Measurements from ENCODE around the gene DMD.

Gene DMD

DNA sequence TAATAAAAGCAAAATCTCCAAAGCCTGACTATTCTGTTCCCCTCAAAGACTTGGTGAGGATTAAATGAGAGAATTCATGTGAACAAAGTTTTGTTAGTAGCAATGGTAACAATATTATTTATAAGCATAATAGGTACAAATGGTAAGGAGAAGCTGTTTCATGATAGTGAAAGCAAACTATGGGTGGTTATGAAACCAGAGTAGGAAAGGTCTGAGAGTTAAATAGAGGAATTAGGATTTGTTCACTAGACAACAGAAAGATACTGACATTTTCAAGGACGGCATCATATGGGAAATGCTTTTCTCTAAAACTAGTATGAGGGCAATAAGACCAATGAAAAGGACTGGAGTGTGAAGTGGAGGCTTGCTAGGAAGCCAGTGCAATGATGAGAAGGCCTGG lies 2010.9 kb downstream of the DMD start:
- no peak for DNase-seq (ENCODE audit: low read depth, low spot score)
- Histone ChIP-seq H3K4me3 (no peak overlapping the region), H3K27ac (no peak overlapping the region), H3K36me3 (ENCODE audit: insufficient read depth, low read length) (no peaks in the 10 kb centered on the region), H3K9ac (ENCODE audit: insufficient read length) (no peak overlapping the region), H3K9me3 (ENCODE audit: low read depth, low read length) (no peaks in the 10 kb centered on the region)
- TF ChIP-seq EZH2 (IDR thresholded peaks at IDR 0.05) (no peak), FOXP2 (optimal IDR thresholded peaks at IDR 0.05; ENCODE audit: control extremely low read depth, extremely low read length, insufficient read depth) (no peak), POLR2AphosphoS5 (IDR thresholded peaks at IDR 0.05; ENCODE audit: borderline replicate concordance, low read depth, low read length) (no peak)

DNA sequence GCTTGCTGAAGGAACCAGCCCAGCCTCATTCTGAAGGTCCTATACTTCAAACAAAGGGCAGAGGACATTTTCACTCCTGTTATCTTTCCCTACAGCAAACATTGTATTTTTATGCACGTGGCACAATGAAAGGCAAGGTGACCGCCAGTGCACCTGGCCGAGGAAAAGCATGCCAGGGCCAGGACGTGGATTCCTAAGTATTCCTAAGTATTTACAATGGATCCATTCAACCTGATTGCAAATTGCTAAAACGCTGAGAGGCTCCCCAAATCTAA lies 2011.6 kb downstream of the DMD start:
- Histone ChIP-seq H3K9me3 (ENCODE audit: low read depth, low read length) (no peaks in the 10 kb centered on the region), H3K9ac (ENCODE audit: insufficient read length) (no peak overlapping the region), H3K4me3 (no peak overlapping the region), H3K27ac (no peak overlapping the region), H3K36me3 (ENCODE audit: insufficient read depth, low read length) (no peaks in the 10 kb centered on the region)
- TF ChIP-seq EZH2 (IDR thresholded peaks at IDR 0.05) (no peak), POLR2AphosphoS5 (IDR thresholded peaks at IDR 0.05; ENCODE audit: borderline replicate concordance, low read depth, low read length) (no peak), FOXP2 (optimal IDR thresholded peaks at IDR 0.05; ENCODE audit: control extremely low read depth, extremely low read length, insufficient read depth) (no peak)
- DNase-seq (ENCODE audit: low read depth, low spot score) = no peak

DNA sequence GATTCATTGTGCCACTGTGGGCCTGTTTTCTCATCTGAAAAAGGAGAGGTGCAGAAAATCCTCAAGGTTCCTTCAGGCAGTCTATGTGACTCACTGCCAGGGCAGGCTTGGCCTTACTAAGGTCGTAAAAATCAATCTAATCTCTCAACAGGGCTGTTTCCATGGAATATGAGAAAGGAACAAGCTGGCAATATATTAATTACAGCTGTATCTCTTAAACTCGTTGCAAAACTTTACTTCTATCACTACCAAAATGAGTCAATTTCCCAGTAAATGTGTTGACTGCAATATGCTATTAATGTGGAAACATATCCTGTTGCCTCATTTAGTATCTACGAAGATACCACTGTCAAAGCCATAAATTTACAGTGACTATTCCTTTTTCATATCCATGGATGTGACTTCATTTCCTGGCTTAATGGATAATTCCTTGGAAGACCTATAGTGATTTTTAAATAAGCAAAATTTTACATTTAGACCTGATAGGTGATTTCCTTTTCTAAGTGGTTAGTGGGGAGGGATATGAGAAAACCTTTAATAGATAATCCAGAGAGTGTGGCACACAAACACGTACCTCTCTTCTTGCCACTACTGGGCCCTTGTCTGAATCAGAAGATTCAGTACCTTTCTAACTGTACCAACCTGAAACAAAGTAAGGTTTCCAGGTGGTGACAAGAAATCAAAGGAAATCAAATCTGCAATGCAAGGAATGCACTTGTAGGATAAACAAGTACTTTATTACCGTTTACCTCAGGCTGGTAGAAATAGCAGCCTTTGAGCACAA lies 2012.1 kb downstream of the DMD start:
- Histone ChIP-seq H3K9ac (ENCODE audit: insufficient read length) (no peak overlapping the region), H3K4me3 (no peak overlapping the region), H3K27ac (no peak overlapping the region), H3K9me3 (ENCODE audit: low read depth, low read length) (no peaks in the 10 kb centered on the region), H3K36me3 (ENCODE audit: insufficient read depth, low read length) (no peaks in the 10 kb centered on the region)
- DNase-seq (ENCODE audit: low read depth, low spot score) = no peak
- TF ChIP-seq EZH2 (IDR thresholded peaks at IDR 0.05) (no peak), FOXP2 (optimal IDR thresholded peaks at IDR 0.05; ENCODE audit: control extremely low read depth, extremely low read length, insufficient read depth) (no peak)

DNA sequence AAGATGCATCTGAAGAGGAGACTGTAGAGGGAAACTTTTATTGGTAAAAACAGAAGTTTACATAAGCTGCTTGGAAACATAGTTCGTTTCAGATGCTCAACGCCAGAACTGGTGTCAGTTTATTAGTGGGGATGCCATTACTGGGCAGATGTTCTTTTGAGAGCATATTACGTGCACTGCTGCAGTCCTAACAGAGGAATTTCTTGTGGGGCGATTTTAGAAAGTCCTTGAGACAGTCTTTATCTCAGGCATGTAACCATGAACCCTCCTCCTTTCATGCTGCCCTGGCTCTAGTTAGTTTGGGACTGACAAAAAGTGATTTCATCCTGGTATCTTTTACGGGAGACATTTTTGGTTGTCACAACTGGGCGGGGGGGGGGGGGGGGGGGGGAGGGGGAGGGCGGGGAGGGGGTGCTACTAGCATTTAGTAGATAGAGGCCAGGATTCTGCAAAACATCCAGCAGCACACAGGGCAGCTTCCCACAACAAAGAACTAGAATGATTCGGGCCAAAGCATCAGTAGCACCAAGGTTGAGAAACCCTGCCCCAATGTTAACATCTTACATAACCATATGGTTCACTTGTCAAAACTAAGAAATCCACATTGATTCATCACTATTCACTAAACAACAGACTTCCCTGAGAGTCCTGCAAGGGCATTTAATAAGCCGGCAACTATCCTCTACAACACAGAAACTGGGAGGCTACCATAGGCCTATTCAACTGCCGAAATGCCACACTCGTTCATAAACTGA lies 2021.0 kb downstream of the DMD start:
- Histone ChIP-seq H3K4me3 (no peak overlapping the region), H3K9me3 (ENCODE audit: low read depth, low read length) (no peaks in the 10 kb centered on the region), H3K27ac (no peak overlapping the region), H3K9ac (ENCODE audit: insufficient read length) (no peak overlapping the region), H3K36me3 (ENCODE audit: insufficient read depth, low read length) (no peaks in the 10 kb centered on the region)
- no peak for TF ChIP-seq EZH2 (IDR thresholded peaks at IDR 0.05)
- no peak for TF ChIP-seq POLR2AphosphoS5 (IDR thresholded peaks at IDR 0.05; ENCODE audit: borderline replicate concordance, low read depth, low read length)
- TF ChIP-seq FOXP2 (optimal IDR thresholded peaks at IDR 0.05; ENCODE audit: control extremely low read depth, extremely low read length, insufficient read depth) = no peak
- no peak for DNase-seq (ENCODE audit: low read depth, low spot score)

DNA sequence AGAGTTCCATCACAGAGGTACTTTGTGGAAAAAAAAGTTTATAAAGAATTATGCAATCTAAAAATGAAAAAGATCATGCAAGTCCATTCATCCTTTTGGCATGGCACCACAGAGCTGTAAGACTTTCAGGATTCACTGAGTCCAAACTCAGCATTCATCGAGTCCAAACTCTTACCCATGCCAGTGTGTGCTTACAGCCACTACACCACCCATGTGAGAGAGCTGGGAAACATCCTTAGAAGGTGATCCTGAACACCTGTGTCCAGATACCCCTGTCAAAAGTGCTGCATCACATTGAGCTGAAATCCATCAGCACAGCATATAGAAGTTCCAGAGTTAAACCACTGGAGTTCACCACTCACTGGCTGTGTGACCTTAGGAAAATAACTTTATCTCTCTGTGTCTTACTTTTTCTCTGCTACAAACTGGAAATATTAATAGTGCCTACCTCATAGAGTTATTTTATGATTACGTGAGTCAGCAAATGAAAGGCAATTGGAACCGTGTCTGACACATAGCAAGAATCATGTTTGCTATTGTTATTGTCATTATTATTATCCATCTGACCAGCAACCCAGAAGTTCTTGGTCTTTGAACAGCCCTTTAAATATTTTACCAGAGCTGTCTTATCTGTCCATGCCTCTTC lies 2024.5 kb downstream of the DMD start:
- Histone ChIP-seq H3K9me3 (ENCODE audit: low read depth, low read length) (no peaks in the 10 kb centered on the region), H3K4me3 (no peak overlapping the region), H3K9ac (ENCODE audit: insufficient read length) (no peak overlapping the region), H3K36me3 (ENCODE audit: insufficient read depth, low read length) (no peaks in the 10 kb centered on the region), H3K27ac (no peak overlapping the region)
- no peak for DNase-seq (ENCODE audit: low read depth, low spot score)
- TF ChIP-seq FOXP2 (optimal IDR thresholded peaks at IDR 0.05; ENCODE audit: control extremely low read depth, extremely low read length, insufficient read depth) (no peak), POLR2AphosphoS5 (IDR thresholded peaks at IDR 0.05; ENCODE audit: borderline replicate concordance, low read depth, low read length) (no peak), EZH2 (IDR thresholded peaks at IDR 0.05) (no peak)

DNA sequence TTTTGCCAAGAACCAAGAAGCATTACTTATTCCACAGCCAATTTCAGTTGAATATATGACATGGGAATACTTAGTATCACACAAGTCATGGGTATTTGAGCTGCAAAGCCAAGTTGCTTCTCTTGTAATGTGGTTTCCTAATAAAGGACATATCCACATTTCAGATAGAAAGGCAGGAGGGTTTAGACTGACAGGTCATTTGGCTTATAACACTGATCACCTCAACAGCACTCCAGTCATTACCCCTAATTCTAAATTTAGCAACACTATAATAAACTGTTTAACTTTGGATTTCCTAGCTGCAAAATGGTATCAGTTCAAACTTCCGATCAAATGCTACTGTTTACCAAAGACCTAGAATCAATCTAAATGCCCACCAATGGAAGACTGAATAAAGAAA lies 2025.5 kb downstream of the DMD start:
- Histone ChIP-seq H3K27ac (no peak overlapping the region), H3K36me3 (ENCODE audit: insufficient read depth, low read length) (no peaks in the 10 kb centered on the region), H3K9me3 (ENCODE audit: low read depth, low read length) (no peaks in the 10 kb centered on the region), H3K4me3 (no peak overlapping the region), H3K9ac (ENCODE audit: insufficient read length) (no peak overlapping the region)
- TF ChIP-seq POLR2AphosphoS5 (IDR thresholded peaks at IDR 0.05; ENCODE audit: borderline replicate concordance, low read depth, low read length) (no peak), FOXP2 (optimal IDR thresholded peaks at IDR 0.05; ENCODE audit: control extremely low read depth, extremely low read length, insufficient read depth) (no peak), EZH2 (IDR thresholded peaks at IDR 0.05) (no peak)
- no peak for DNase-seq (ENCODE audit: low read depth, low spot score)

DNA sequence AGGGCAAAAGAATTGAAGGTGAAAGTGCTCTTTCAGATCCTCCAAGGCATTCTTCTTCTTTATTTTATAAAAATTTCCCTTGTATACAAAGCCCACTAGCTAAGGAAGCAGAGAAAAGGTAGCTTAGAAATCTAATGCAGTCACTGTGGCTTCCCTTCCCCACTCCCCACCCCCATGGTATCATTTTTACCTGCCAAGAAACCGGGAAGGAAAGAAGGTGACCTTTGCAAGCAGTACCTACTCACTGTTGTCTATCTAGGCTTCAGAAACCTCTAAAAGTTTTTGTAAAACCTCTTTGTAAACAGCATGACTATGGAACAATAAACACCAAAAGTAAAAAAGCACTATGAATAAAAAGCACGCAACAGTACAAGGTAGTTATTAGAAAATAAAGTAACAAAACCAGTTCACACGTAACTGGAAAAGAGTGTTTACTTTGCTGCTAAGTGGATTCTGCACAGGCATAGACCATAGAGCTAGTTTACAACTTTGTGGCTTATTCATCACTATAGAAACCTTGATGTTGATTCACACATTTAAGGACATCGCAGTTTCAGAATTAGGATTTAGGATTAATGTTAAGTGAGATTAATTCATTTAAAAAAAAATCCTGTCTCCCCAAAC lies 2029.9 kb downstream of the DMD start:
- H3K4me3 ChIP-seq = no peak overlapping the region
- H3K27ac ChIP-seq = no peak overlapping the region
- TF ChIP-seq EZH2 (IDR thresholded peaks at IDR 0.05) = no peak
- TF ChIP-seq POLR2AphosphoS5 (IDR thresholded peaks at IDR 0.05; ENCODE audit: borderline replicate concordance, low read depth, low read length) = no peak
- no peak for TF ChIP-seq FOXP2 (optimal IDR thresholded peaks at IDR 0.05; ENCODE audit: control extremely low read depth, extremely low read length, insufficient read depth)
- no peaks in the 10 kb centered on the region for H3K36me3 ChIP-seq (ENCODE audit: insufficient read depth, low read length)
- H3K9ac ChIP-seq (ENCODE audit: insufficient read length) = no peak overlapping the region
- no peaks in the 10 kb centered on the region for H3K9me3 ChIP-seq (ENCODE audit: low read depth, low read length)
- DNase-seq (ENCODE audit: low read depth, low spot score) = no peak

DNA sequence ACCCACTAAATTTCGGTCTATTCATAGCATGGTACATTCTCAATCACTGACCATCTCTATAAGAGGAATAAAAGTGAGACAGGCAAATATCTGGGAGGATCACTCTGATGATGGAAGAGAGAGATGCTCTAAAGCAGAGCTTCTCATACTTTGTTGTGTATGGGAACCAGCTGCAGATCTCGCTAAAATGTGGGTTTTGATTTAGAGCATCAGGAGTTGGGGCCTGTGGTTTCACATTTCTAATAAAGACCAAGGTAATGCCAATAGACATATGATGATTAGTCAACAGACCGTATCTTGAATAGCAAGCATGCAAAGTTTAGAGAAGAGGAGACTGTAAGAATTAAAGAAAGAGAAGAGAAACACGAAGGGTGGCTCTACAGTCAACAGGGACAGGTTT lies 2032.1 kb downstream of the DMD start:
- no peak for TF ChIP-seq FOXP2 (optimal IDR thresholded peaks at IDR 0.05; ENCODE audit: control extremely low read depth, extremely low read length, insufficient read depth)
- TF ChIP-seq EZH2 (IDR thresholded peaks at IDR 0.05) = no peak
- no peak for TF ChIP-seq POLR2AphosphoS5 (IDR thresholded peaks at IDR 0.05; ENCODE audit: borderline replicate concordance, low read depth, low read length)
- no peak overlapping the region for H3K27ac ChIP-seq
- DNase-seq (ENCODE audit: low read depth, low spot score) = no peak
- no peak overlapping the region for H3K4me3 ChIP-seq
- H3K36me3 ChIP-seq (ENCODE audit: insufficient read depth, low read length) = no peaks in the 10 kb centered on the region
- H3K9ac ChIP-seq (ENCODE audit: insufficient read length) = no peak overlapping the region
- H3K9me3 ChIP-seq (ENCODE audit: low read depth, low read length) = no peaks in the 10 kb centered on the region
